NCI-H2081 (cell line): ENCODE data around the gene R3HDM4.

Source experiments
- DNase-seq, 2 experiments: peaks; one replicate each; lab custom pipeline; 2025; lab: John Stamatoyannopoulos, UW

R3HDM4 gene

GRCh38 chr19:929891-930258, 16.9 kb upstream of the R3HDM4 start:
- no peak for DNase-seq

GRCh38 chr19:929203-929890, 16.3 kb upstream of the R3HDM4 start:
- no peak for DNase-seq

- no peak for DNase-seq
Observed at GRCh38 chr19:928471-929202, 15.6 kb upstream of the R3HDM4 start.

- DNase-seq = no peak
Observed at GRCh38 chr19:927780-928401, 14.9 kb upstream of the R3HDM4 start.

GRCh38 chr19:927351-927779, 14.3 kb upstream of the R3HDM4 start:
- no peak for DNase-seq

- DNase-seq = peak in 1 of 2 experiments; percentile 26
Observed at GRCh38 chr19:926589-927350, 13.8 kb upstream of the R3HDM4 start.

GRCh38 chr19:926323-926588, 13.2 kb upstream of the R3HDM4 start:
- DNase-seq = no peak

GRCh38 chr19:925526-926322, 12.7 kb upstream of the R3HDM4 start, which contains the start of gene ARID3A:
Gene ARID3A (plus strand): TSS chr19:926035. CDS start chr19:929529, 3,494 bp downstream.
- DNase-seq = peak; percentile 62 to 82

- DNase-seq = peak; percentile 53 to 82
Observed at GRCh38 chr19:925087-925525, 12.1 kb upstream of the R3HDM4 start.

GRCh38 chr19:924553-925086, 11.6 kb upstream of the R3HDM4 start:
- no peak for DNase-seq

GRCh38 chr19:920051-920864, 7.2 kb upstream of the R3HDM4 start:
- peak; percentile 60 to 87 for DNase-seq

- peak; percentile 44 to 84 for DNase-seq
Observed at GRCh38 chr19:919199-920050, 6.4 kb upstream of the R3HDM4 start.

GRCh38 chr19:918481-919198, 5.6 kb upstream of the R3HDM4 start:
- DNase-seq = peak in 1 of 2 experiments; percentile 59

GRCh38 chr19:918152-918437, 5.1 kb upstream of the R3HDM4 start:
- DNase-seq = no peak

GRCh38 chr19:917323-918151, 4.5 kb upstream of the R3HDM4 start, which contains the start of gene KISS1R:
Gene KISS1R (plus strand): TSS chr19:917333. CDS start chr19:917503, 170 bp downstream.
- peak; percentile 40 to 51 for DNase-seq

GRCh38 chr19:916645-917322, 3.8 kb upstream of the R3HDM4 start:
- DNase-seq = peak in 1 of 2 experiments; percentile 23
